A673 (cell line): Measurements from ENCODE around the gene EXOC4. TPM values are rescaled to one million over a fixed set of nuclear protein-coding genes. Genes with fewer than 3 reads are reported as not detected.

Experiments
- BruUV-seq: library from RNA; stranded (reverse); fragments of 400-500 nt; replicated peaks from 2 replicates; lab custom pipeline; 2021; lab: Mats Ljungman, UMichigan
- CTCF ChIA-PET: fragments of 300-600 bp; sonication (Branson Sonifier 250); formaldehyde crosslinking; loops from one replicate; lab custom pipeline; 2022; ENCODE audit warnings: antibody characterized with exemption; lab: Charles Lee
- POLR2A ChIA-PET: fragments of 300-600 bp; sonication (Branson Sonifier 250); formaldehyde crosslinking; loops from one replicate; lab custom pipeline; 2022; ENCODE audit warnings: antibody characterized with exemption; ENCODE audit not compliant: low non-redundant PET; lab: Charles Lee
- DNase-seq: peaks from one replicate; pipeline ENCODE4 v3.0.0-alpha.2; 2015; ENCODE audit warnings: low spot score
- H3K27ac ChIP-seq: fragments of 200-600 bp; sonication (generic); 2 replicates; pipeline ENCODE4 v1.5.1; 2016; ENCODE audit warnings: mixed run types, low read depth, mild to moderate bottlenecking, mixed read lengths, antibody characterized with exemption, low read length; ENCODE audit not compliant: poor library complexity, severe bottlenecking
- H3K27me3 ChIP-seq: fragments of 200-600 bp; sonication (generic); replicated peaks from 2 replicates; pipeline ENCODE4 v1.6.1; 2017; ENCODE audit warnings: mixed run types, low read depth, mild to moderate bottlenecking, mixed read lengths, antibody characterized with exemption, low read length; ENCODE audit not compliant: insufficient read depth, poor library complexity
- H3K36me3 ChIP-seq: fragments of 200-600 bp; sonication (generic); 2 replicates; pipeline ENCODE4 v1.6.1; 2016; ENCODE audit warnings: mixed run types, mild to moderate bottlenecking, mixed read lengths, antibody characterized with exemption, low read length; ENCODE audit not compliant: insufficient read depth, poor library complexity, severe bottlenecking
- H3K4me1 ChIP-seq: fragments of 200-600 bp; sonication (generic); 2 replicates; pipeline ENCODE4 v1.6.1; 2017; ENCODE audit warnings: mixed run types, mild to moderate bottlenecking, mixed read lengths, antibody characterized with exemption, low read length; ENCODE audit not compliant: insufficient read depth, poor library complexity, severe bottlenecking
- H3K4me3 ChIP-seq: fragments of 200-600 bp; sonication (generic); 2 replicates; pipeline ENCODE4 v1.5.1; 2016; ENCODE audit warnings: low read depth, mixed run types, mild to moderate bottlenecking, mixed read lengths, low read length; ENCODE audit not compliant: poor library complexity, severe bottlenecking
- H3K9me3 ChIP-seq: fragments of 200-600 bp; sonication (generic); 2 replicates; pipeline ENCODE4 v1.6.1; 2016; ENCODE audit warnings: mixed run types, low read depth, mild to moderate bottlenecking, mixed read lengths, antibody characterized with exemption, low read length; ENCODE audit not compliant: poor library complexity, severe bottlenecking
- EZH2 ChIP-seq: fragments of 200-600 bp; sonication (generic); IDR thresholded peaks from 2 replicates; pipeline ENCODE4 v1.6.1; 2017; ENCODE audit warnings: borderline replicate concordance, low read depth, mild to moderate bottlenecking, mixed read lengths, antibody characterized with exemption, low read length; ENCODE audit not compliant: poor library complexity, severe bottlenecking
- intact Hi-C: fragments of 100-400 bp; cut with micrococcal nuclease; formaldehyde crosslinking; loops from one replicate; pipeline ENCODE4 v1.10.0; 2022; ENCODE audit not compliant: unreplicated experiment
- total RNA-seq: library from RNA; stranded (reverse); gene quantifications from 2 replicates; pipeline ENCODE4 v1.2.3, GENCODE V29; 2021
- TF ChIP-seq, protein P1 (sequence below): fragments of 300-800, 200-600 bp; sonication (generic); conservative IDR thresholded peaks from 2 replicates; pipeline ENCODE4 v1.5.1; 2017; ENCODE audit warnings: low read depth, mild to moderate bottlenecking, antibody characterized with exemption, low read length, moderate library complexity, mixed read lengths

EXOC4 gene
- total RNA-seq, 1 experiment from 2014 or later: 66.1 TPM

DNA sequence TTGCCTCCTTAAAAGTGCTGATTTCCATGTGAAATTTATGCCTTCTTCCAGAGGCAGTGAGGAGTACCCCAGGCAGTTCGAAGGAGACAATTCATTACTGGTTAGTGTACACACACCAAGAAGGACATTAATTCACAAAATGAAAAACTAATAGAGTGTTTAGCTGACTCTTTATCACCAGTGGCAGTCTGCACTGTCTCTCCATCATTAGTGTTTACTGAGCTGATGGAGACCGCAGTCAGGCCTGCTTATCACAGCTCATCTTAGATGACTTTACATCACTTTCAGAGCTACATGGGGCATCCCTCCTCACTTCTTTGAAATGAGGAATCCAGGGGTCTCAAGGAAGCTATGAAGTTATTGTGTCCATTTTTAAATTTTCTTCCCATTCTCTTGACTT is 718.7 kb downstream of the EXOC4 start:
- intact Hi-C loops: no loop called here
- Histone ChIP-seq H3K4me3 (no peak overlapping the region), H3K9me3 (no peaks in the 10 kb centered on the region), H3K27me3 (no peaks in the 10 kb centered on the region), H3K27ac (no peak overlapping the region), H3K36me3 (no peaks in the 10 kb centered on the region), H3K4me1 (no peaks in the 10 kb centered on the region)
- BruUV-seq: no TSS peak
- ChIA-PET POLR2A (interaction anchor here (0.6 kb wide), 1 partner anchor 56 kb away, joined by 10 read pairs; no protein-coding TSS in a partner anchor), CTCF (no interaction called here)
- no peak for DNase-seq
- TF ChIP-seq, protein P1, sequence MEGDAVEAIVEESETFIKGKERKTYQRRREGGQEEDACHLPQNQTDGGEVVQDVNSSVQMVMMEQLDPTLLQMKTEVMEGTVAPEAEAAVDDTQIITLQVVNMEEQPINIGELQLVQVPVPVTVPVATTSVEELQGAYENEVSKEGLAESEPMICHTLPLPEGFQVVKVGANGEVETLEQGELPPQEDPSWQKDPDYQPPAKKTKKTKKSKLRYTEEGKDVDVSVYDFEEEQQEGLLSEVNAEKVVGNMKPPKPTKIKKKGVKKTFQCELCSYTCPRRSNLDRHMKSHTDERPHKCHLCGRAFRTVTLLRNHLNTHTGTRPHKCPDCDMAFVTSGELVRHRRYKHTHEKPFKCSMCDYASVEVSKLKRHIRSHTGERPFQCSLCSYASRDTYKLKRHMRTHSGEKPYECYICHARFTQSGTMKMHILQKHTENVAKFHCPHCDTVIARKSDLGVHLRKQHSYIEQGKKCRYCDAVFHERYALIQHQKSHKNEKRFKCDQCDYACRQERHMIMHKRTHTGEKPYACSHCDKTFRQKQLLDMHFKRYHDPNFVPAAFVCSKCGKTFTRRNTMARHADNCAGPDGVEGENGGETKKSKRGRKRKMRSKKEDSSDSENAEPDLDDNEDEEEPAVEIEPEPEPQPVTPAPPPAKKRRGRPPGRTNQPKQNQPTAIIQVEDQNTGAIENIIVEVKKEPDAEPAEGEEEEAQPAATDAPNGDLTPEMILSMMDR: no peak
- no peak for TF ChIP-seq EZH2

DNA sequence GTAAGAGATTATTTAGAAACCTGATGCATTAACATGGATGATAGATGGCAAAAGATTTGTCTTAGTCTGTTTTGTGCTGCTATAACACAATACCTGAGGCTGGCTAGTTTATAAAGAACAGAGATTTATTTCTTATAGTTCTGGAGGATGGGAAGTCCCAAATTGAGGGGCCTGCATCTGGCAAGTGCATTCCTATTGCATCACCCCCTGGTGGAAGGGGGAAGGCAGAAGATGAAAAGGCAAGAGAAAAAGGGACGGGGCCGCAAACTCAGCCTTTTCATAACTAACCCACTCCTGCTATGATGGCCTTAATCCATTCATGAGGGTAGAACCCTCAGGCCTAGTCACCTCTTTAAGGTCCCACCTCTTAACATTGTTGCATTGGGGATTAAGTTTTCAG is 720.8 kb downstream of the EXOC4 start:
- TF ChIP-seq, protein P1: no peak
- Histone ChIP-seq H3K9me3 (no peaks in the 10 kb centered on the region), H3K36me3 (no peaks in the 10 kb centered on the region), H3K27me3 (no peaks in the 10 kb centered on the region), H3K4me3 (no peak overlapping the region), H3K27ac (no peak overlapping the region), H3K4me1 (no peaks in the 10 kb centered on the region)
- CTCF ChIA-PET: no interaction called here
- POLR2A ChIA-PET: no interaction called here
- no peak for DNase-seq
- intact Hi-C loops: no loop called here
- no TSS peak for BruUV-seq

DNA sequence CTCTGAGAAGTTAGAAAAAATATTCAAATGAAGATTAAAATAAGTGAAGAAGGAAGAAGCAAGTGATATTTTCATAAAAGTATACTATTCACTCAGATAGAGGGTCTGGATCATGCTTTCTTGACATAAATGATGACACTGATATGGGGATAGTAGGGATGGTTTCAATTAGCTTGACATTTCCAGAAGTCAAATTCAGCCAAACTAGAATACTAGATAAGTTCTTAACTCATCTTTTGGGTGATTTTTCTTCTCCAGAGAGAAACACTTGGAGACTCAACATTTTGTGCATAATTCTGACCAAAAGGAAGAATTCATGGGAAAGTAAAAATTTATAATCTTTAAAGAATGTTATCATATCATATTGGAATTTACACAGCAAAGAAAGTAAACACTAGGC is 722.3 kb downstream of the EXOC4 start:
- H3K4me1 ChIP-seq: no peaks in the 10 kb centered on the region
- no peak overlapping the region for H3K27ac ChIP-seq
- DNase-seq: no peak
- H3K36me3 ChIP-seq: no peaks in the 10 kb centered on the region
- H3K27me3 ChIP-seq: no peaks in the 10 kb centered on the region
- no peak overlapping the region for H3K4me3 ChIP-seq
- H3K9me3 ChIP-seq: no peaks in the 10 kb centered on the region
- no TSS peak for BruUV-seq
- intact Hi-C loops: no loop called here
- no peak for TF ChIP-seq EZH2
- TF ChIP-seq, protein P1: no peak
- CTCF ChIA-PET: no interaction called here
- POLR2A ChIA-PET: no interaction called here
